Adrenal gland (tissue), 12 donors: ENCODE data around the gene COL20A1. TPM values are rescaled to one million over a fixed set of nuclear protein-coding genes. Genes with fewer than 3 reads are reported as not detected.

ENCODE experiments used
- DNase-seq, 7 donors: peaks; one replicate each; pipeline ENCODE4 v3.0.0-alpha.2; 2019 to 2020
- H3K27ac ChIP-seq, 5 donors: fragments of 200-600 bp; sonication (generic) in 4 of 5; 1 replicate in 3 of 5; 2 replicates in 2 of 5; pipeline versions ENCODE4 v1.5.1 to v1.8.0; 2016 to 2020; ENCODE audit warnings: mild to moderate bottlenecking in 1 of 5
- H3K27me3 ChIP-seq: fragments of 200-600 bp; 2 replicates; pipeline ENCODE4 v1.8.0; 2021
- H3K36me3 ChIP-seq, 2 donors: fragments of 200-600 bp; replicated peaks in 1 of 2; 1 replicate in 1 of 2; 2 replicates in 1 of 2; pipeline versions ENCODE4 v1.5.1 to v1.8.0; 2018 to 2022
- H3K4me1 ChIP-seq, 2 donors: fragments of 200-600 bp; replicated peaks in 1 of 2; 1 replicate in 1 of 2; 2 replicates in 1 of 2; pipeline versions ENCODE4 v1.5.1 to v1.8.0; 2018 to 2021
- H3K4me3 ChIP-seq, 4 donors: fragments of 200-600 bp; sonication (generic) in 3 of 4; one replicate each; pipeline ENCODE4 v1.5.1; 2016 to 2018
- H3K9me3 ChIP-seq, 3 donors: fragments of 200-600 bp; sonication (generic) in 1 of 3; replicated peaks in 1 of 3; 1 replicate in 2 of 3; 2 replicates in 1 of 3; pipeline versions ENCODE4 v1.5.1 to v1.8.0; 2016 to 2021
- POLR2A ChIP-seq, 2 donors: fragments of 450-650 bp; IDR thresholded peaks; one replicate each; pipeline ENCODE4 v1.6.1; 2017; ENCODE audit warnings: antibody characterized with exemption in 2 of 2, mild to moderate bottlenecking in 2 of 2, moderate library complexity in 1 of 2
- WGBS, 4 donors: extraction: QIAGEN DNeasy Blood & Tissue Kit in 2 of 4; methylation state at CpG; one replicate each; pipeline versions ENCODE4 v1.1.5 to v1.1.7; 2013 to 2017; 5-methylcytosine and 5-hydroxymethylcytosine counted together
- intact Hi-C, 2 donors: fragments of 100-400 bp; cut with DNase I; formaldehyde crosslinking; loops; one replicate each; pipeline versions ENCODE4 v1.14.1 to v1.15.0; 2022 to 2023
- polyA plus RNA-seq, 3 donors: library from polyadenylated mRNA; stranded (reverse); fragments of 200-250 nt in 2 of 3; fragments of 350-450 nt in 1 of 3; fragmentation: Illumina TruSeq in 1 of 3; extraction: RNeasy Lipid Tissue Mini Kit (QIAGEN cat#74804) in 1 of 3; gene quantifications; one replicate each; pipeline ENCODE4 v1.2.3, GENCODE V29; 2013 to 2014
- total RNA-seq, 9 donors: library from RNA; depleted of rRNA in 4 of 9; stranded (reverse); fragments of >200 nt in 4 of 9; fragments of 120-200 nt in 1 of 9; fragmentation: NEBNext Ultra II Directional in 1 of 9; extraction: Animal tissue kit (Norgen Biotek cat#: 25700) in 1 of 9; gene quantifications; one replicate each; pipeline versions ENCODE4 v1.1.0 to v1.2.4, GENCODE V29; 2013 to 2023
- TF ChIP-seq, protein P1 (sequence below), 6 experiments: fragments of 450-650 bp in 4 of 6; fragments of 200-600 bp in 2 of 6; sonication (generic) in 1 of 6; IDR thresholded peaks; 1 replicate in 5 of 6; 2 replicates in 1 of 6; pipeline versions ENCODE4 v1.5.1 to v1.8.0; 2016 to 2021; ENCODE audit warnings: antibody characterized with exemption in 6 of 6, mild to moderate bottlenecking in 2 of 6, moderate library complexity in 1 of 6
- donor health status: healthy with polysubstance abuse.
- donor health status: Bipolar disorder and iron deficiency.
- donor health status: DM: yes; HTN: yes; CAD: no.
- donor health status: DM: no; HTN: no; CAD: no.
- donor health status: DM: no; HTN: no; CAD: no.
- donor health status: DM: yes; HTN: yes; CAD: no.

The COL20A1 gene
- total and polyA plus RNA-seq, 12 donors: 0.09 to 0.97 (median 0.26) TPM; not detected in 6

DNA sequence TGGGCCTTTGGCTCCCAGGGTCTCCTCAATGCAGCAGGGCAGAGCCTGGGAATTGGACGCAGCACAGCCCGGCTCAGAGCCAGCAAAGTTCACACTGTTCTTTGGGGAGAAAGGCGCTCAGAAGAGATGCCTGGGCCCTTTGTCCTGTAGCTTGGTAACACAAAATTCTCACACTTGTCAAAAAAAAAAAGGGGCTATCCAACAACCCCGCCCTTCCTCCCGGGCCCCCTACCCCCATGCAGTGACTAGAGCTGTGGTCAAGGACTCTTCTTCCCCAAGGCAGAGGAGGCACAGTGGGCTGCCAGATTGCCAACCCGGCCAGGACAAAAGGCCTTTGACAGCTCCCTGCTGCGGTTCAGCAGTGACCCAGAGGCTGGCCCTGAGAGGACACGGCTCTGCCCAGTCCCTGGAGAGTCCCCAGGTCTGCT, 40.7 kb upstream of the COL20A1 start:
- H3K4me1 ChIP-seq: peaks cover 0 to 5% of the 10 kb centered on the region in 2 donors
- H3K27me3 ChIP-seq: peaks cover 52% of the 10 kb centered on the region
- no peak for TF ChIP-seq POLR2A (IDR thresholded peaks at IDR 0.05)
- TF ChIP-seq, protein P1, sequence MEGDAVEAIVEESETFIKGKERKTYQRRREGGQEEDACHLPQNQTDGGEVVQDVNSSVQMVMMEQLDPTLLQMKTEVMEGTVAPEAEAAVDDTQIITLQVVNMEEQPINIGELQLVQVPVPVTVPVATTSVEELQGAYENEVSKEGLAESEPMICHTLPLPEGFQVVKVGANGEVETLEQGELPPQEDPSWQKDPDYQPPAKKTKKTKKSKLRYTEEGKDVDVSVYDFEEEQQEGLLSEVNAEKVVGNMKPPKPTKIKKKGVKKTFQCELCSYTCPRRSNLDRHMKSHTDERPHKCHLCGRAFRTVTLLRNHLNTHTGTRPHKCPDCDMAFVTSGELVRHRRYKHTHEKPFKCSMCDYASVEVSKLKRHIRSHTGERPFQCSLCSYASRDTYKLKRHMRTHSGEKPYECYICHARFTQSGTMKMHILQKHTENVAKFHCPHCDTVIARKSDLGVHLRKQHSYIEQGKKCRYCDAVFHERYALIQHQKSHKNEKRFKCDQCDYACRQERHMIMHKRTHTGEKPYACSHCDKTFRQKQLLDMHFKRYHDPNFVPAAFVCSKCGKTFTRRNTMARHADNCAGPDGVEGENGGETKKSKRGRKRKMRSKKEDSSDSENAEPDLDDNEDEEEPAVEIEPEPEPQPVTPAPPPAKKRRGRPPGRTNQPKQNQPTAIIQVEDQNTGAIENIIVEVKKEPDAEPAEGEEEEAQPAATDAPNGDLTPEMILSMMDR (IDR thresholded peaks at IDR 0.05): no peak
- no peaks in the 10 kb centered on the region for H3K36me3 ChIP-seq
- no peak overlapping the region for H3K27ac ChIP-seq
- no peak for DNase-seq
- intact Hi-C loops: no loop called here
- WGBS, 4 donors: 60 to 82% (median 68%) methylated on average over 5 to 8 of the region's 8 CpGs
- no peak overlapping the region for H3K4me3 ChIP-seq
- no peaks in the 10 kb centered on the region for H3K9me3 ChIP-seq

DNA sequence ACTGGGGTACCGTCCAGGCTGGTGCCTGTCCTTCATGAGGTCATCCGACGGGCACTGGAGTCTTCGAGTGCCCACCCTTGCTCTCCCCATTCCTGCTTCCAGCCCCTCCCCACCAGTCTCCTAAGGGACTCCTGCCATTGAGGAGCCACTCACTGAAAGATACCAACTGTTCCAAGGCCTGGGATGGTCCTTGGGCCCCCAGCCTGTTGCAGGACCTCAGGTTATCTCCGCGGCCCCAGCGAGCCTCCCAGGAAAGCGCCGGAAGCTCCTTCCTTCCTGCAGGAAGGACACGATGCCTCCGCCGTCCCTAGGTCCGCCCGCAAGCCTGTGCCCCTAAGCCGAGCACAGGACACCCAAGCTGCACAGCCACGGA, 39.9 kb upstream of the COL20A1 start:
- no peak for TF ChIP-seq POLR2A (IDR thresholded peaks at IDR 0.05)
- TF ChIP-seq, protein P1 (IDR thresholded peaks at IDR 0.05): no peak
- no peak overlapping the region for H3K27ac ChIP-seq
- H3K4me3 ChIP-seq: peak overlapping the region in 1 of 4 donors; percentile 34
- peaks cover 0 to 5% of the 10 kb centered on the region in 2 donors for H3K4me1 ChIP-seq
- intact Hi-C loops: no loop called here
- WGBS, 4 donors: 12 to 19% (median 12%) methylated on average over 15 to 16 of the region's 16 CpGs
- H3K27me3 ChIP-seq: peaks cover 45% of the 10 kb centered on the region
- H3K9me3 ChIP-seq: no peaks in the 10 kb centered on the region
- DNase-seq: no peak
- no peaks in the 10 kb centered on the region for H3K36me3 ChIP-seq

- intact Hi-C loops: no loop called here
- WGBS, 4 donors: 0 to 4% (median 1%) methylated on average over 3 to 89 of the region's 89 CpGs
- H3K36me3 ChIP-seq: no peaks in the 10 kb centered on the region
Measured at GRCh38 chr20:63253438-63254231, 39.4 kb upstream of the COL20A1 start.

GRCh38 chr20:63254232-63254605, 38.8 kb upstream of the COL20A1 start, which contains the start of gene NKAIN4:
Gene NKAIN4 (minus strand): TSS chr20:63254463. CDS start chr20:63254450, 13 bp downstream.
- H3K9me3 ChIP-seq: no peaks in the 10 kb centered on the region
- intact Hi-C loops: no loop called here
- no peak for TF ChIP-seq POLR2A (IDR thresholded peaks at IDR 0.05)
- TF ChIP-seq, protein P1 (IDR thresholded peaks at IDR 0.05): no peak
- H3K27me3 ChIP-seq: peaks cover 43% of the 10 kb centered on the region
- no peaks in the 10 kb centered on the region for H3K36me3 ChIP-seq
- DNase-seq: no peak
- no peak within 1 kb of the TSS for H3K27ac ChIP-seq
- 0 to 3% (median 2%) methylated on average over 12 to 45 of the region's 46 CpGs; no CpG with 5 or more reads in 1 of the 4 donors for WGBS, 4 donors
- peak within 1 kb of the TSS in 1 of 4 donors; percentile 34 for H3K4me3 ChIP-seq
- H3K4me1 ChIP-seq: peaks cover 0 to 5% of the 10 kb centered on the region in 2 donors

More at GRCh38 chr20:63253438-63254231, 39.4 kb upstream of the COL20A1 start:
- Histone ChIP-seq H3K4me3 (peak overlapping the region in 1 of 4 donors; percentile 34), H3K27ac (no peak overlapping the region), H3K27me3 (peaks cover 43% of the 10 kb centered on the region), H3K4me1 (peaks cover 0 to 5% of the 10 kb centered on the region in 2 donors), H3K9me3 (no peaks in the 10 kb centered on the region)
- TF ChIP-seq POLR2A (IDR thresholded peaks at IDR 0.05): no peak
- TF ChIP-seq, protein P1 (IDR thresholded peaks at IDR 0.05): no peak
- DNase-seq: no peak
